ENCODE results near the gene TYW3.

GRCh38 chr1:74766579-74766978 is 33.6 kb downstream of the TYW3 start:
- no peak for TF ChIP-seq CTCF (IDR thresholded peaks at IDR 0.05)
- no peak for TF ChIP-seq POLR2A (IDR thresholded peaks at IDR 0.05)
